Astrocyte (in vitro differentiated cells and primary cell): Measurements from ENCODE around the gene KANSL2. TPM values are rescaled to one million over a fixed set of nuclear protein-coding genes. Genes with fewer than 3 reads are reported as not detected.

ENCODE experiments used
- DNase-seq: peaks from one replicate; pipeline ENCODE4 v3.0.0-alpha.2; 2010; ENCODE audit warnings: low read depth
- FAIRE-seq: peaks from 2 replicates; lab custom pipeline; 2011; peaks lifted over from hg19 to GRCh38; lab: Jason Lieb, UNC
- H2AFZ ChIP-seq: 2 replicates; pipeline ENCODE4 v1.6.0; 2012; ENCODE audit warnings: low read depth, low read length, inconsistent platforms
- H3K27ac ChIP-seq: 2 replicates; pipeline ENCODE4 v1.5.1; 2011; ENCODE audit warnings: low read depth, low read length, inconsistent platforms
- H3K27me3 ChIP-seq: 2 replicates; pipeline ENCODE4 v1.6.0; 2011; ENCODE audit warnings: low read length, inconsistent platforms; ENCODE audit not compliant: insufficient read depth
- H3K36me3 ChIP-seq: 2 replicates; pipeline ENCODE4 v1.5.1; 2011; ENCODE audit warnings: low read length, inconsistent platforms; ENCODE audit not compliant: insufficient read depth
- H3K4me1 ChIP-seq: 2 replicates; pipeline ENCODE4 v1.5.1; 2011; ENCODE audit warnings: low read length, inconsistent platforms; ENCODE audit not compliant: insufficient read depth
- H3K4me2 ChIP-seq: 2 replicates; pipeline ENCODE4 v1.6.0; 2012; ENCODE audit warnings: low read length, inconsistent platforms
- H3K4me3 ChIP-seq: 2 replicates; pipeline ENCODE4 v1.5.1; 2011; ENCODE audit warnings: low read depth, mild to moderate bottlenecking, low read length, inconsistent platforms; ENCODE audit not compliant: insufficient read depth
- H3K79me2 ChIP-seq: 2 replicates; pipeline ENCODE4 v1.6.0; 2012; ENCODE audit warnings: mild to moderate bottlenecking, low read length, inconsistent platforms; ENCODE audit not compliant: insufficient read depth
- H3K9ac ChIP-seq: 2 replicates; pipeline ENCODE4 v1.6.0; 2012; ENCODE audit warnings: mild to moderate bottlenecking, low read length, inconsistent platforms
- H3K9me3 ChIP-seq: 2 replicates; pipeline ENCODE4 v1.5.1; 2012; ENCODE audit warnings: low read depth, mild to moderate bottlenecking, low read length, inconsistent platforms; ENCODE audit not compliant: insufficient read depth
- H4K20me1 ChIP-seq: 2 replicates; pipeline ENCODE4 v1.6.0; 2012; ENCODE audit warnings: low read length, inconsistent platforms; ENCODE audit not compliant: insufficient read depth
- H3K27ac Mint-ChIP-seq: one replicate; pipeline ENCODE4 v1.8.0; 2021; ENCODE audit warnings: mild to moderate bottlenecking, mixed read lengths; ENCODE audit not compliant: unreplicated experiment
- H3K27me3 Mint-ChIP-seq: one replicate; pipeline ENCODE4 v1.8.0; 2021; ENCODE audit warnings: low read depth, mixed read lengths; ENCODE audit not compliant: unreplicated experiment
- H3K36me3 Mint-ChIP-seq: one replicate; pipeline ENCODE4 v1.8.0; 2021; ENCODE audit warnings: low read depth, mixed read lengths; ENCODE audit not compliant: unreplicated experiment
- H3K4me1 Mint-ChIP-seq: one replicate; pipeline ENCODE4 v1.8.0; 2021; ENCODE audit warnings: low read depth, mixed read lengths; ENCODE audit not compliant: unreplicated experiment
- H3K4me3 Mint-ChIP-seq: one replicate; pipeline ENCODE4 v1.8.0; 2021; ENCODE audit warnings: mild to moderate bottlenecking, moderate library complexity, mixed read lengths; ENCODE audit not compliant: unreplicated experiment
- H3K9me3 Mint-ChIP-seq: one replicate; pipeline ENCODE4 v1.8.0; 2021; ENCODE audit warnings: mild to moderate bottlenecking, mixed read lengths; ENCODE audit not compliant: unreplicated experiment
- CTCF ChIP-seq: IDR thresholded peaks from 2 replicates; pipeline ENCODE4 v1.5.1; 2011; ENCODE audit warnings: low read depth, mild to moderate bottlenecking, inconsistent platforms, low read length, moderate library complexity; ENCODE audit not compliant: insufficient read depth
- EZH2 ChIP-seq: IDR thresholded peaks from 2 replicates; pipeline ENCODE4 v1.6.1; 2012; ENCODE audit warnings: mild to moderate bottlenecking, low read length, inconsistent platforms; ENCODE audit not compliant: insufficient read depth
- microRNA-seq: library from miRNA; unstranded; fragments of <30 nt; microRNA quantifications from one replicate; pipeline ENCODE4 v1.2.0, GENCODE V29; 2020
- total RNA-seq: library from RNA; stranded (reverse); gene quantifications from 2 replicates; pipeline ENCODE4 v1.2.1, GENCODE V29; 2021

The KANSL2 gene
- total RNA-seq, 1 donor from 2014 or later: 45.7 TPM

DNA sequence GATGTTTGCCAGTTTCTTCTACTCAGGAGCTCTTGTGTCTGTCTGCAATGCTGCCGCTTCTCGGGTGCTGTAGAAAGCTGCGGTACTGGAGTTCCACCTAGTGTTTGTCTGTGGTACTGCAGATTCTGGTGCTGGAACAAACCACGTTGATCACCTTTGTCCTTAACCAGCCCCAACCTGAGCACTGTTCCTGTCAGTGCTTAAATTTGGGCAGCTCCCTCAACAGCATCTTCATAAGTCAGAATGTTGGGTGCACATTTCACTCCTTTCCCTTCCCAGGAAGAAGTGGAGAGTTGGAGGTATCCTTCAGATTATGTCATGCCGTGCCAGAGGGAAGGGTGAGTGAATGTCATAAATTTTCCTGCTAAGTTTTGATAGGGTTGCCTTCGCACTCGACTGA is 63.5 kb downstream of the KANSL2 start:
- H3K4me3 ChIP-seq: no peak overlapping the region
- no peaks in the 10 kb centered on the region for H4K20me1 ChIP-seq
- H3K4me2 ChIP-seq: no peak overlapping the region
- DNase-seq: peak; percentile 45
- no peak overlapping the region for H3K4me3 Mint-ChIP-seq
- H3K9ac ChIP-seq: no peak overlapping the region
- H2AFZ ChIP-seq: no peak overlapping the region
- H3K27me3 Mint-ChIP-seq: no peaks in the 10 kb centered on the region
- peaks cover 7% of the 10 kb centered on the region for H3K9me3 Mint-ChIP-seq
- FAIRE-seq: peak; percentile 73
- TF ChIP-seq CTCF (peak; percentile 99), EZH2 (no peak)
- H3K27me3 ChIP-seq: peaks cover 4% of the 10 kb centered on the region
- H3K9me3 ChIP-seq: no peaks in the 10 kb centered on the region
- no peaks in the 10 kb centered on the region for H3K4me1 Mint-ChIP-seq
- no peaks in the 10 kb centered on the region for H3K79me2 ChIP-seq
- no peaks in the 10 kb centered on the region for H3K36me3 ChIP-seq
- H3K27ac Mint-ChIP-seq: no peak overlapping the region
- no peaks in the 10 kb centered on the region for H3K36me3 Mint-ChIP-seq
- no peak overlapping the region for H3K27ac ChIP-seq
- H3K4me1 ChIP-seq: no peaks in the 10 kb centered on the region

DNA sequence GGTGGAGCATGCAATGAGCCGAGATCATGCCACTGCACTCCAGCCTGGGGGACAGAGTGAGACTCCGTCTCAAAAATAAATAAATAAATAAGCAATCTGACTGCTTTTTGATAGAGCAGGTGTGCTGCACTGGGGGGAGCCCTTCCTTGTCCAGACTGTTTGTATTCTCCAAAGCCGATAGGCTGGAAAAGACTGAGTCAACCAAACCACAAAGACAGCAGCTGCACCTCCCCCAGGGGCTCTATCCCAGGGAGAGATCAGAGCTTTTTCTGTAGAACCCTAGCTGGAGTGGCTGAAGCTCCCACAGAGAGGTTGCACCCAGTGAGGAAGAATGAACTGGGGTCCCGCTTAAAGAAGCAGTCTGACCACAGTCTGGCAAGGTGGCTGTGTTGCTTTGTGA is 66.4 kb downstream of the KANSL2 start:
- DNase-seq (no peak), FAIRE-seq (no peak)
- TF ChIP-seq CTCF (no peak), EZH2 (no peak)
- Histone ChIP-seq H4K20me1 (no peaks in the 10 kb centered on the region), H3K36me3 (no peaks in the 10 kb centered on the region), H2AFZ (no peak overlapping the region), H3K4me1 (no peaks in the 10 kb centered on the region), H3K27ac (no peak overlapping the region), H3K4me3 (no peak overlapping the region), H3K9me3 (no peaks in the 10 kb centered on the region), H3K4me2 (no peak overlapping the region), H3K79me2 (no peaks in the 10 kb centered on the region), H3K9ac (no peak overlapping the region), H3K27me3 (peaks cover 2% of the 10 kb centered on the region)
- Mint-ChIP-seq H3K4me1 (no peaks in the 10 kb centered on the region), H3K4me3 (no peak overlapping the region), H3K36me3 (no peaks in the 10 kb centered on the region), H3K27me3 (no peaks in the 10 kb centered on the region), H3K27ac (no peak overlapping the region), H3K9me3 (peaks cover 20% of the 10 kb centered on the region)

DNA sequence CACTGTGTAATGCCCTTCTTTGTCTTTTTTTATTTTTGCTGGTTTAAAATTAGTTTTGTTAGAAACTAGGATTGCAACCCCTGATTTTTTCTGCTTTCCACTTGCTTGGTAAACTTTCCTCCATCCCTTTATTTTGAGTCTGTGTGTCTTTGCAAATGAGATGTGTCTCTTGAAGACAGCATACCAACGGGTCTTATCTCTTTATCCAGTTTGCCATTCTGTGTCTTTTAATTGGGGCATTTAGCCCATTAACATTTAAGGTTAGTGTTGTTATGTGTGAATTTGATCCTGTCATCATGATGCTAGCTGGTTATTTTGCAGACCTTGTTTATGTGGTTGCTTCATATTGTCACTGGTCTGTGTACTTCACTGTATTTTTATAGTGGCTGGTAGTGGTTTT is 68.7 kb downstream of the KANSL2 start:
- H3K9ac ChIP-seq: no peak overlapping the region
- peaks cover 29% of the 10 kb centered on the region for H3K9me3 Mint-ChIP-seq
- no peaks in the 10 kb centered on the region for H3K79me2 ChIP-seq
- H3K4me3 ChIP-seq: no peak overlapping the region
- no peaks in the 10 kb centered on the region for H3K4me1 Mint-ChIP-seq
- H3K27ac ChIP-seq: no peak overlapping the region
- FAIRE-seq: no peak
- DNase-seq: no peak
- H3K4me3 Mint-ChIP-seq: no peak overlapping the region
- no peaks in the 10 kb centered on the region for H3K36me3 ChIP-seq
- peaks cover 2% of the 10 kb centered on the region for H3K36me3 Mint-ChIP-seq
- no peak overlapping the region for H2AFZ ChIP-seq
- peaks cover 2% of the 10 kb centered on the region for H3K27me3 ChIP-seq
- H3K27ac Mint-ChIP-seq: no peak overlapping the region
- TF ChIP-seq EZH2 (no peak), CTCF (no peak)
- no peak overlapping the region for H3K4me2 ChIP-seq
- H3K27me3 Mint-ChIP-seq: no peaks in the 10 kb centered on the region
- no peaks in the 10 kb centered on the region for H4K20me1 ChIP-seq
- H3K9me3 ChIP-seq: no peaks in the 10 kb centered on the region
- no peaks in the 10 kb centered on the region for H3K4me1 ChIP-seq

Small RNA genes lying within 50 kb of the gene (microRNA-seq; reads per million reads assigned to microRNA genes)
- gene MIR1291: 7.7 reads per million, percentile 30 among the genes with 10 or more reads in this experiment

Other genes starting within 250 kb of the KANSL2 start
- not detected in 2 replicates for gene ANP32D, start 209.7 kb downstream of the KANSL2 start, total RNA-seq
- gene C12orf54, start 199.7 kb downstream of the KANSL2 start, total RNA-seq: 1.2 and 1.8 TPM in 2 replicates
- gene OR8S1, start 156.6 kb downstream of the KANSL2 start, total RNA-seq: not detected in 2 replicates
- gene LALBA, start 112.2 kb downstream of the KANSL2 start, total RNA-seq: not detected in 2 replicates
- 45.9 and 49.2 TPM in 2 replicates for gene CCNT1, start 34.5 kb upstream of the KANSL2 start, total RNA-seq
- gene ADCY6, start 106.9 kb upstream of the KANSL2 start, total RNA-seq: 28.9 and 33.5 TPM in 2 replicates
- 36.2 and 40.5 TPM in 2 replicates for gene CACNB3, start 136.3 kb upstream of the KANSL2 start, total RNA-seq
- 66.7 and 77.1 TPM in 2 replicates for gene DDX23, start 169.9 kb upstream of the KANSL2 start, total RNA-seq
- 2.2 and 2.4 TPM in 2 replicates for gene RND1, start 183.6 kb upstream of the KANSL2 start, total RNA-seq
- gene FKBP11, start 243.3 kb upstream of the KANSL2 start, total RNA-seq: 47.4 and 51.2 TPM in 2 replicates